ENCODE measurements around the gene UTF1.
A peak's percentile ranks its signal among the peaks of the same experiment; 100 is the strongest.

Gene UTF1

DNA sequence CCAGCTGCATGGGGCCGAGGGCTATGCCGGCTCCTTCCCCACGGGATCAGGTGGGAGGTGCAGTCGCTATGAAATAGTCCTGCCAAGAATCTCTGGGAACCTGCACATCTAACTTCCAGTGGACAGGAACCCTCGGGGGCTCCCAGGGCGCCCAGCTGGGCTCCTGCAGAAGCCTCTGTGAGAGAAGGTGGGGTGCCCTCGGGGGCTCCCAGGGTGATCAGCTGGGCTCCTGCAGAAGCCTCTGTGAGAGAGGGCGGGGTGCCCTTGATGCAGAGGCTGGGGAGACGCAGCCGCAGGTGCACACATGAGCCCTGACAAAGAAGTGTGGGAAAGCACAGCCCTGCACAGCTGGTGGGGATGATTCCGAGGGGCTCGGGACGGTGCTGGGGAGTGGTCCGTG lies 13.6 kb downstream of the UTF1 start:
- no peak for DNase-seq (ENCODE audit: low read depth in 2 of 3, low spot score in 2 of 3)

DNA sequence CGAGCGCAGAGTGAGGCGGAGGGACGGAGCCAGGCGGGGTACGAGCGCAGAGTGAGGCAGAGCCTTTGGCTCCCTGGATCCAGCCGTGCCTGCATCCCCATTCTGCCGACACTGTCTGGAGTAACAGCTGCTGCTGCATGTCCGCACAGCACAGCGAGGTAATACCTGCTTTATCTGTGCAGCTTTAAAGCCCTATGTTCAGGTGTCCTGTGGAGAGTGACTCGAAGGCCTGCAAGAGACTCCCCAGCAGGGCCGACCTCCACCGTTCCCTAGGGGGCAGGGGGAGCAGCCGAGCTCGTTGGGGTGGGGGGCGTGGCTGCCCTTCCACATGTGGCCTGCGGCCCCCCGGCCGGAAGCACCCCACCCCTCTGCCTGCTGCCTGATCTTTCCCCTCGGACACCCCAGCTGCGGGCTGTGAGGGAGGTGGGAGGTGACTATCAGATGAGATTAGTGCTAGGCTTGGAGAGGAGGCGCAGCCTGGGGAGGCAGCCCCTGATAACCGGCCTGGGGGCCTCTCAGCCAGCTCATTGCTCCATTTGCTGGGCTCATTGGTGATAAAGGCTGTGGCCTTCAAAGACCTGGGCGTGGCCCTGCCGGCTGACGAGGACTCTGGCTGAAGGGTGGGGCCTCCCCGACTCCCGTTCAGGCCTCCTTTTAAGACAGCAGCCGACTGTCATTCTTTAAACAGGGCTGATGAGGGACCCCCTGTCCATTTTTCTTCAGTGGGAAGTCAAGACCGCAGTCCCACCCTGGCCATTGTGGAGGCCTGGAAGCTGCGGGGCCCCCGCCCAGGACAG lies 15.6 kb downstream of the UTF1 start:
- DNase-seq (ENCODE audit: low read depth in 2 of 3, low spot score in 2 of 3): no peak

GRCh38 chr10:133246236-133246626 lies 16.2 kb downstream of the UTF1 start:
- no peak for DNase-seq (ENCODE audit: low read depth in 2 of 3, low spot score in 2 of 3)

GRCh38 chr10:133247681-133248333 lies 17.8 kb downstream of the UTF1 start:
- no peak for DNase-seq (ENCODE audit: low read depth in 2 of 3, low spot score in 2 of 3)

DNA sequence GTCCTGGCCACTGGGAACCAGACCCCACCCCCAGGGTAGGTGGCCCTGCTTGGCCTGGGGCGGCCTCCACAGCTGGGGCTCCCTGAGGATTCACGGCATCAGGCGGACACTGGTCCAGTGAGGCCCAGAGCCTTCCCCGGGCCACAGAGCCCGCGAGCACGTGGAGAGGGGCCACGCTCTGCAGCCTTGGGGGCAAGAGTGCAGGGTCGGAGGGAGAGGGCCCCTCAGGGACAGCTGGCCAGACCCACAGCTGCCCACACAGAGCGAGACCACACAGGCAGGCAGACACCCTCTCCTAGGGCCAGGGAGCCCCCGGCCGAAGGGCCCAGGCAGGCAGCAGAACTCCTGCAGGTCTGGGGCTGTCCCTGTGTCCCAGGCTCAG lies 18.3 kb downstream of the UTF1 start:
- DNase-seq (ENCODE audit: low read depth in 2 of 3, low spot score in 2 of 3): no peak

- DNase-seq (ENCODE audit: low read depth in 2 of 3, low spot score in 2 of 3): no peak
Observed at GRCh38 chr10:133249094-133249780, 19.2 kb downstream of the UTF1 start.

DNA sequence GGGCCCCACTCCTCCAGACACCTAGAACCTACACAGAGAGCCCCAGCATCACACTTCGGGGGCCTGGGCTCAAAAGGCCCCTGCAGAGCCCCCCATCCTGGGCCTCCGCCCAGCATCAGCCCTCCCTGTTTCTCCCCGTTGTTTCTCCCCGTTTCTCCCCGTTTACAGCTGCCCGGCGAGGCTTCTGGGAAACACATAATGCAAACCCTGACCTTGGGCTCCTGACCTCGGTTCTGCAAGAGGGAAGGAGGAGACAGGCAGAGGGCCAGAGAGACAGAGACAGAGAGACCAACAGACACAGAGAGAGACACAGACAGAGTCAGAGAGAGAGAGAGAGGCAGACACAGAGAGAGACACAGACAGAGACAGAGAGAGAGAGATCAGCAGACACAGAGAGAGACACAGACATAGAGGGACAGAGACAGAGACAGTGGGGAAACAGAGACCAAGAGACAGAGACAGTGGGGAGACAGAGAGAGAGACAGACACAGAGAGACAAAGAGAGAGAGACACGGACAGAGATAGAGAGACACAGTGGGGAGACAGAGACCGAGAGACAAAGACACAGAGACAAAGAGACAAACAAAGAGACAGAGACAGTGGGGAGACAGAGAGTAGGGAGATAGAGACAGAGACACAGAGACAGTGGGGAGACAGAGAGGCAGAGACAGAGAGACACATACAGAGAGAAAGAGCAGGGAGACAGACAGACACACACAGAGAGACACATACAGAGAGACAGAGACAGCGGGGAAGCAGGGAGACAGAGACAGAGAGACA lies 20.1 kb downstream of the UTF1 start:
- no peak for DNase-seq (ENCODE audit: low read depth in 2 of 3, low spot score in 2 of 3)

DNA sequence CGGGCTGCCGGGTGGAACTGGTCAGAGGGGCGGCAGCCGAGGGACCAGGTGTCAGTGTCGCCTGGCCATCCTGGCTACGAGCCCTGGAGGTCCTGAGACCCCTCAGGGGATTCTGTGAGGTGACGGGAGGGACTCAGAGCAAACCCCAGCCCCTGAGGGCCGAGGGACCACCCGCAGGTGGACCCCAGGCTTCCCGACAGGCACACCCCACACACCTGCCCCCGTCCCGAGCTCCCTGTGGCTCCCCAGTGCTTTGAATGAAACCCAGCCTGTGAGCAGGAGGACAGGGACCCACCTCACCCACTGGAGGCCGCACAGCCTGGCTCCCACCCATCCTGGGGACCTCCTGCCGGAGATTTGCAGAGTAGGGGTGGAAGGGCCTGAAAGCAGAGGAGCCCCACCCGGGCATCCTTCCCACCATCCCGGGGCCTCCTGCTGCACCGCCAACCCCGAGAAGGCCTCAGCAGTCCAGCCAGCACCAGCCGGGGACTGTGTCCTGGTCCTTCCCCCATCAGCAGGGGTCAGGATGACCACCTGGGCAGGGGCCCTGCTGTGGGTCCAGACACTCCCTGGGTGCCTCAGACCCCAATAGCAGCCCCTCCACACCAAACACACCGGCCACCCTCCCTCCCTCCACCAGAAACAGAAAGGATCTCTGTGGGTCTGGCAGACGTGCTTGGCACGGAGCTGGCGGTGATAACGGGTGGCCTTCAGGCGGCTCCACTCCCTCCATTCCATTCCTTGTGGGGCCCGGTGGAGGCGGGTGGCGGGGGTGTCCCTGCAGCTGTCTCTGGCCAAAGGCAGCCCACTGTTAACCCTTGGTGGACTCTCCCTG lies 21.6 kb downstream of the UTF1 start:
- no peak for DNase-seq (ENCODE audit: low read depth in 2 of 3, low spot score in 2 of 3)

GRCh38 chr10:133252223-133252552 lies 22.2 kb downstream of the UTF1 start:
- no peak for DNase-seq (ENCODE audit: low read depth in 2 of 3, low spot score in 2 of 3)

DNA sequence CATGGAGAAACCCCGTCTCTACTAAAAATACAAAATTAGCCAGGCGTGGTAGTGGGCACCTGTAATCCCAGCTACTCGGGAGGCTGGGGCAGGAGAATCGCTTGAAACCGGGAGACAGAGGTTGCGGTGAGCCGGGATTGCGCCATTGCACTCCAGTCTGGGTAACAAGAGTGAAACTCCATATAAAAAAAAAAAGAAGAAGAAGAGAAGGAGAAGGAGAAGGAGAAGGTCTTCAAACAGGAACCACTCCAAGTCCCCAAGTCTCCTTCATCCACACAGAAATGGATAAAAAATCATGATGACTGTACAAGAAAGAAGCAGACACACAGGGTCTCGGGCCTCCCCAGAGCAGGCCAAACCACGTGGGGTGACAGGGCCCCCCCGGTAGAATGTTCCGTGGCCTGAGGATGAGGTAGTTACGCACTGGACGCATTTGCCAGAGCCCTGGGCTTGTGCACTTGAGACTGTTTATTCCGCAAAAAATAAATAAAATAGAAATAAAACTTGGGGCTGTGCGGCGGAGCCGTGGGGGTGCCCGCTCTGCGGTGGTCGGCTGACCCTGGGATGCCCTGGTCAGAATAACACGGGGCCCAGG lies 23.4 kb downstream of the UTF1 start:
- DNase-seq (ENCODE audit: low read depth in 2 of 3, low spot score in 2 of 3): no peak

DNA sequence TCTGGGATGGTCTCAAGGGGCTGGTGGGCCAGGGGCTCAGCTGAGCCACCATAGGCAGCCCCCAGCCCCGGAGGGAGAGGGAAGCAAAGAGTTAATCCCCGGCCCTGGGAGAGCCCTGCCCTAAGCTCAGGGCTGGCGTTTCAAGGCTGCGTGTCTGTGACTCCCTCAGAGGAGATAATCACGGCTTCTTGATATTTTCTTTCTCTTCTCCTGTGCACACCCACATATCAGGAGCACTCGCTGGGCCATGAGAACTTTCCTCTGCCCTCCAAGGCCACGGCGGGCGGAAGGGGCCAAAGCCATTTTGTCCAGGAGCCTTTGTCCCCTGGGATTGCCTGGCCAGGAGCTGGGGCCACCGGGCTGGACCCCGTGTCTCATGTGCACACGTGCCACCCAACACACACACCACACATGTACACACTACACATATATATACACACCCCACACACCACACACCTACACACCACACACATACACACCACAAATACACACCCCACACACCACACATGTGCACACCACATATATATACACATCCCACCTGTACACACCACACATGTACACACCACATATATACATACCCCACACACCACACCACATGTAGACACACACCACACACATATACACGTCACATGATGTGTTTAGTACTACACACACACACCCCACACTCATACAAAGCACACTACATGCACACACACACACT lies 24.6 kb downstream of the UTF1 start:
- DNase-seq (ENCODE audit: low read depth in 2 of 3, low spot score in 2 of 3): no peak

- DNase-seq (ENCODE audit: low read depth in 2 of 3, low spot score in 2 of 3): no peak
Observed at GRCh38 chr10:133255323-133255722, 25.3 kb downstream of the UTF1 start.

GRCh38 chr10:133257489-133258065 lies 27.6 kb downstream of the UTF1 start:
- DNase-seq (ENCODE audit: low read depth in 2 of 3, low spot score in 2 of 3): peak in 1 of 3 experiments; percentile 29

DNA sequence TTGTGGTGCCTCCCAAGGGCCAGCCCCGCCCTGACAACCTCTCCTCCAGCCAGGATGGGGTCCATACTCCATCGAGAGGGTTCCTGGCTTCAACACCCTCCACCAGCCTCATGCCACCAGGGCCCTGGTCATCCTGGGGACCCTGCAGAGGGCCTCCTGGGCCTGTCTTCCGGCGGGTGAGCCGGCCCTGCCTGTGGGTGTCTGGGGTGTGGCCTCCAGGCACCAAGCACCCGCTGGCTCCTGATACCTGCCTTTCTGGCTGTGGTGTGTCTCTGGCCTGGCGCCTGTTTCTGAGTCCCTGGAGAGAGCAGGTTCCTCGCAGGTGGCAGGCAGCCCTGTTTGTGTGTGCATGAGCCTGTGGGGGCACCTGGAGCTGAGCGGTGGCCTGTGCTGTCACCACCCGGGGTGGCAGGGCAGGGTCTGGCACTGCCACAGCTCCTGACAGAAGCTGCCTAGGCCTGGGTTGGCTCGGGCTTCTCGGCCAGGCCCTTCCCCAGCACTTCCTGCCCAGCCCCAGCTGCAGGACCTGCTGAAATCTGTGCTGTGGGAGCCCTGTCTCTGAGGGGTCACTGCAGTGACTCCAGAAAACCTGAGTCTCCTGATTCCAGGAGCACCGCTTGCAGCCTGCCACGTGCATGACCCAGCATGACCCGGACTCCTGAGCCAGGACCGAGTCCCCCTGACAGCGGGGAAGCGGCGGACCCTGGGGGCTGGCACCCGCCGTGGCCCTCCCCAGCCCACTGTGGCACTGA lies 28.2 kb downstream of the UTF1 start:
- peak in 1 of 3 experiments; percentile 25 for DNase-seq (ENCODE audit: low read depth in 2 of 3, low spot score in 2 of 3)

- peak; percentile 59 to 94 (median 76) for DNase-seq (ENCODE audit: low read depth in 2 of 3, low spot score in 2 of 3)
Observed at GRCh38 chr10:133258818-133259601, 29.0 kb downstream of the UTF1 start.

DNA sequence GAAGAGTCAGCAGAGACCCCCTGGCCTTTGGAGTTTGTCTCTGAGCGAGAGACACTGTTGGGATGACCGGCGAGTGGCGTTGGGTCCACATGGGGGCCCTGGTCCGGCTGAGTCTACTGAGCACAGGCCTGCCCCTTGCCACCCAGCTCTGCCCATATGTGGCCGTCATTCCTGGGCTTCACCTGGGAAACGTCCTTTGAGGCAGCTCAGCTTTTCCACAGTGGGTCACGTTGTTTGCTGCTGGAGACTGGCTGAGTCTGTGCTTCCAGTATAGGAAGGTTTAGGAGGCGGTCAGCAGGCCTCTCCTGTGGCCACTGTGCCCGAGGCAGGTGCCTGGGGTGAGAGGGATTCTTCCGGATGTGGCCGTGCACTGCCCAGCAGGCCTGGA lies 29.6 kb downstream of the UTF1 start:
- no peak for DNase-seq (ENCODE audit: low read depth in 2 of 3, low spot score in 2 of 3)

GRCh38 chr10:133260895-133261725 lies 31.1 kb downstream of the UTF1 start:
- peak in 2 of 3 experiments; percentile 55 to 66 for DNase-seq (ENCODE audit: low read depth in 2 of 3, low spot score in 2 of 3)
